K562 (cell line): ENCODE measurements around the gene DENND4C. TPM values are rescaled to one million over a fixed set of nuclear protein-coding genes. Genes with fewer than 3 reads are reported as not detected.

Experiments
- BACH1 ChIP-seq: fragments of 200-800 bp; sonication (Bioruptor generic); IDR thresholded peaks from 2 replicates; pipeline ENCODE4 v1.6.1; 2016; ENCODE audit warnings: missing genetic modification characterization, missing compliant biosample characterization
- BCOR ChIP-seq: fragments of 450-650 bp; IDR thresholded peaks from 2 replicates; pipeline ENCODE4 v1.6.1; 2016
- BHLHE40 ChIP-seq: IDR thresholded peaks from 2 replicates; pipeline ENCODE4 v1.6.1; 2011; ENCODE audit warnings: low read length, improper control_type of control experiment
- CBX3 ChIP-seq, 2 experiments: IDR thresholded peaks; 1 replicate in 1 of 2; 2 replicates in 1 of 2; pipeline ENCODE4 v1.6.1; 2012; ENCODE audit warnings: inconsistent platforms in 2 of 2, low read length in 2 of 2, borderline replicate concordance in 1 of 2, control low read depth in 1 of 2
- HMGN3 ChIP-seq: IDR thresholded peaks from 2 replicates; pipeline ENCODE4 v1.6.1; 2011; ENCODE audit warnings: borderline replicate concordance, low read depth, mild to moderate bottlenecking, mixed read lengths, low read length; ENCODE audit not compliant: insufficient read length; ENCODE audit errors: extremely low read depth
- KLF1 ChIP-seq: fragments of 450-650 bp; IDR thresholded peaks from 2 replicates; pipeline ENCODE4 v1.6.1; 2016; ENCODE audit warnings: missing genetic modification characterization, missing compliant biosample characterization
- MAFG ChIP-seq: fragments of 450-650 bp; conservative IDR thresholded peaks from 2 replicates; pipeline ENCODE4 v1.6.1; 2016; ENCODE audit warnings: missing genetic modification characterization, missing compliant biosample characterization
- MEIS2 ChIP-seq: fragments of 450-650 bp; IDR thresholded peaks from 2 replicates; pipeline ENCODE4 v1.6.1; 2014; ENCODE audit warnings: mild to moderate bottlenecking; ENCODE audit not compliant: partially characterized antibody
- RFX7 ChIP-seq: fragments of 250-450 bp; sonication (Bioruptor Pico); IDR thresholded peaks from 2 replicates; pipeline ENCODE4 v1.5.1; 2021; ENCODE audit warnings: mild to moderate bottlenecking
- TCF3 ChIP-seq: sonication (generic); formaldehyde crosslinking; IDR thresholded peaks from 2 replicates; pipeline ENCODE4 v1.4.0; 2020; ENCODE audit warnings: mild to moderate bottlenecking, missing genetic modification reagents
- TCF7L2 ChIP-seq: fragments of 150-350 bp; IDR thresholded peaks from 2 replicates; pipeline ENCODE4 v1.6.1; 2016; ENCODE audit warnings: low read depth, mild to moderate bottlenecking, low read length, moderate library complexity
- ZBTB17 ChIP-seq: fragments of 450-650 bp; formaldehyde crosslinking; IDR thresholded peaks from 2 replicates; pipeline ENCODE4 v1.4.0; 2020; ENCODE audit warnings: mild to moderate bottlenecking
- ZNF316 ChIP-seq: fragments of 450-650 bp; IDR thresholded peaks from 2 replicates; pipeline ENCODE4 v1.6.1; 2016
- ZNF431 ChIP-seq: sonication (generic); formaldehyde crosslinking; IDR thresholded peaks from 2 replicates; pipeline ENCODE4 v1.8.0; 2022; ENCODE audit warnings: mild to moderate bottlenecking, missing genetic modification reagents
- ZNF551 ChIP-seq: fragments of 250-450 bp; sonication (Bioruptor Pico); IDR thresholded peaks from 2 replicates; pipeline ENCODE4 v1.5.0; 2021; ENCODE audit warnings: mild to moderate bottlenecking, moderate library complexity
- polyA plus RNA-seq, 8 experiments: library from polyadenylated mRNA; depleted of rRNA in 4 of 8; stranded (reverse) in 5 of 8; unstranded in 3 of 8; fragments of >200 nt; fragmentation: Nextera tagmentation in 2 of 8; fragmentation: Illumina TruSeq in 1 of 8; extraction: Ambion mirVana in 2 of 8; extraction: Trizol in 1 of 8; gene quantifications; 2 replicates each; pipeline versions ENCODE4 v1.2.1 to v1.2.3, GENCODE V29; 2011 to 2014; ENCODE audit warnings: inconsistent platforms in 1 of 8, missing spikeins in 1 of 8
- total RNA-seq, 7 experiments: library from RNA; depleted of rRNA in 6 of 7; stranded (reverse); fragments of >200 nt in 6 of 7; fragmentation: Illumina TruSeq in 2 of 7; extraction: Trizol in 2 of 7; gene quantifications; 2 replicates each; pipeline versions ENCODE4 v1.2.1 to v1.2.3, GENCODE V29; 2011 to 2021; ENCODE audit warnings: low replicate concordance in 1 of 7
- TF ChIP-seq, protein P1 (sequence below): fragments of 450-650 bp; formaldehyde crosslinking; IDR thresholded peaks from 2 replicates; pipeline ENCODE4 v1.4.0; 2020; ENCODE audit warnings: mild to moderate bottlenecking, moderate library complexity
- TF ChIP-seq, protein P2 (sequence below): sonication (generic); formaldehyde crosslinking; IDR thresholded peaks from 2 replicates; pipeline ENCODE4 v1.8.0; 2022; ENCODE audit warnings: mild to moderate bottlenecking, missing genetic modification reagents
- TF ChIP-seq, protein P3 (sequence below): fragments of 450-650 bp; IDR thresholded peaks from one replicate; pipeline ENCODE4 v1.6.1; 2018; ENCODE audit warnings: mild to moderate bottlenecking, moderate library complexity; ENCODE audit not compliant: partially characterized antibody

The DENND4C gene
- total and polyA plus RNA-seq, 9 of the 15 experiments (the other 6 are each of a cell fraction or from before 2014, with no cell fraction given): 4.8 to 31.8 (median 13.9) TPM

DNA sequence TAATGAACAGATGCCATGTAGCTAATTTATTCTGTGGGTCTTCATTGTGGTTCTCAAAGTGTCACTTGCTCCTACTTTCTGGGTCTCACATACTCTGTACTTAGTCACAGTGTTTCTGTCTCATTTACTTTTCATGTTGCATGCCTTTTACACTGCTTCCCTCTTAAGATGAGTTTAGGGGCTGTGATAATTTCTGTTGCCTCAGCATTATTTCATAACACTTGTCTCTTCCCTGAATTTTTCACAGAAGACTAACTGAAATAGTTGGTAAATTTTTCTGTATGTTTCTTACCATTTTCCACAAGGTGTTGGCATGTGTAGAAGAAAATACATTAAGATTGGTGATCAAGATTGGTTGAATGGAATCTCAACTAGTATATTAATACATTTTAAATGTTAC is 59.6 kb downstream of the DENND4C start (continued):
- TF ChIP-seq ZNF431 (CRISPR knock-in tag) (no peak), KLF1 (tag) (no peak), TCF3 (CRISPR knock-in tag) (no peak), ZNF316 (peak; percentile 88), BCOR (no peak), BHLHE40 (no peak), RFX7 (CRISPR knock-in tag) (no peak), BACH1 (tag) (no peak), TCF7L2 (no peak), MEIS2 (no peak), ZNF551 (CRISPR knock-in tag) (no peak), HMGN3 (no peak), ZBTB17 (CRISPR knock-in tag) (no peak), CBX3 (IDR thresholded peaks at IDR 0.05; ENCODE audit: borderline replicate concordance in 1 of 2, low read length in 2 of 2) (no peak), MAFG (tag) (peak; percentile 49)
- TF ChIP-seq, protein P1, sequence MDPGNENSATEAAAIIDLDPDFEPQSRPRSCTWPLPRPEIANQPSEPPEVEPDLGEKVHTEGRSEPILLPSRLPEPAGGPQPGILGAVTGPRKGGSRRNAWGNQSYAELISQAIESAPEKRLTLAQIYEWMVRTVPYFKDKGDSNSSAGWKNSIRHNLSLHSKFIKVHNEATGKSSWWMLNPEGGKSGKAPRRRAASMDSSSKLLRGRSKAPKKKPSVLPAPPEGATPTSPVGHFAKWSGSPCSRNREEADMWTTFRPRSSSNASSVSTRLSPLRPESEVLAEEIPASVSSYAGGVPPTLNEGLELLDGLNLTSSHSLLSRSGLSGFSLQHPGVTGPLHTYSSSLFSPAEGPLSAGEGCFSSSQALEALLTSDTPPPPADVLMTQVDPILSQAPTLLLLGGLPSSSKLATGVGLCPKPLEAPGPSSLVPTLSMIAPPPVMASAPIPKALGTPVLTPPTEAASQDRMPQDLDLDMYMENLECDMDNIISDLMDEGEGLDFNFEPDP (CRISPR knock-in tag): no peak
- TF ChIP-seq, protein P2, sequence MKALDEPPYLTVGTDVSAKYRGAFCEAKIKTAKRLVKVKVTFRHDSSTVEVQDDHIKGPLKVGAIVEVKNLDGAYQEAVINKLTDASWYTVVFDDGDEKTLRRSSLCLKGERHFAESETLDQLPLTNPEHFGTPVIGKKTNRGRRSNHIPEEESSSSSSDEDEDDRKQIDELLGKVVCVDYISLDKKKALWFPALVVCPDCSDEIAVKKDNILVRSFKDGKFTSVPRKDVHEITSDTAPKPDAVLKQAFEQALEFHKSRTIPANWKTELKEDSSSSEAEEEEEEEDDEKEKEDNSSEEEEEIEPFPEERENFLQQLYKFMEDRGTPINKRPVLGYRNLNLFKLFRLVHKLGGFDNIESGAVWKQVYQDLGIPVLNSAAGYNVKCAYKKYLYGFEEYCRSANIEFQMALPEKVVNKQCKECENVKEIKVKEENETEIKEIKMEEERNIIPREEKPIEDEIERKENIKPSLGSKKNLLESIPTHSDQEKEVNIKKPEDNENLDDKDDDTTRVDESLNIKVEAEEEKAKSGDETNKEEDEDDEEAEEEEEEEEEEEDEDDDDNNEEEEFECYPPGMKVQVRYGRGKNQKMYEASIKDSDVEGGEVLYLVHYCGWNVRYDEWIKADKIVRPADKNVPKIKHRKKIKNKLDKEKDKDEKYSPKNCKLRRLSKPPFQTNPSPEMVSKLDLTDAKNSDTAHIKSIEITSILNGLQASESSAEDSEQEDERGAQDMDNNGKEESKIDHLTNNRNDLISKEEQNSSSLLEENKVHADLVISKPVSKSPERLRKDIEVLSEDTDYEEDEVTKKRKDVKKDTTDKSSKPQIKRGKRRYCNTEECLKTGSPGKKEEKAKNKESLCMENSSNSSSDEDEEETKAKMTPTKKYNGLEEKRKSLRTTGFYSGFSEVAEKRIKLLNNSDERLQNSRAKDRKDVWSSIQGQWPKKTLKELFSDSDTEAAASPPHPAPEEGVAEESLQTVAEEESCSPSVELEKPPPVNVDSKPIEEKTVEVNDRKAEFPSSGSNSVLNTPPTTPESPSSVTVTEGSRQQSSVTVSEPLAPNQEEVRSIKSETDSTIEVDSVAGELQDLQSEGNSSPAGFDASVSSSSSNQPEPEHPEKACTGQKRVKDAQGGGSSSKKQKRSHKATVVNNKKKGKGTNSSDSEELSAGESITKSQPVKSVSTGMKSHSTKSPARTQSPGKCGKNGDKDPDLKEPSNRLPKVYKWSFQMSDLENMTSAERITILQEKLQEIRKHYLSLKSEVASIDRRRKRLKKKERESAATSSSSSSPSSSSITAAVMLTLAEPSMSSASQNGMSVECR (CRISPR knock-in tag): no peak
- TF ChIP-seq, protein P3, sequence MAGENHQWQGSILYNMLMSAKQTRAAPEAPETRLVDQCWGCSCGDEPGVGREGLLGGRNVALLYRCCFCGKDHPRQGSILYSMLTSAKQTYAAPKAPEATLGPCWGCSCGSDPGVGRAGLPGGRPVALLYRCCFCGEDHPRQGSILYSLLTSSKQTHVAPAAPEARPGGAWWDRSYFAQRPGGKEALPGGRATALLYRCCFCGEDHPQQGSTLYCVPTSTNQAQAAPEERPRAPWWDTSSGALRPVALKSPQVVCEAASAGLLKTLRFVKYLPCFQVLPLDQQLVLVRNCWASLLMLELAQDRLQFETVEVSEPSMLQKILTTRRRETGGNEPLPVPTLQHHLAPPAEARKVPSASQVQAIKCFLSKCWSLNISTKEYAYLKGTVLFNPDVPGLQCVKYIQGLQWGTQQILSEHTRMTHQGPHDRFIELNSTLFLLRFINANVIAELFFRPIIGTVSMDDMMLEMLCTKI: no peak
